T-helper 1 cell treated with Interleukin-12 subunit alpha and Interleukin-12 subunit beta and Interleukin-4 antibody, amounts not matched to agents 30 ng/mL and 1 ng/mL, for 36 hours (primary cell): ENCODE data around the gene PGLYRP2. TPM values are rescaled to one million over a fixed set of nuclear protein-coding genes. Genes with fewer than 3 reads are reported as not detected.
"Not testable (repeated sequence)": the region's sequence is repeated elsewhere in the genome, so short reads cannot be mapped to it uniquely, and the experiment has no call there.

Source experiments
- intact Hi-C: fragments of 100-400 bp; cut with micrococcal nuclease; formaldehyde crosslinking; loops from one replicate; pipeline ENCODE4 v1.15.1; 2024
- total RNA-seq: library from RNA; stranded (reverse); gene quantifications from 2 replicates; pipeline ENCODE4 v1.2.3, GENCODE V29; 2022

Gene PGLYRP2
- total RNA-seq, 1 donor from 2014 or later, result 0.25 TPM

DNA sequence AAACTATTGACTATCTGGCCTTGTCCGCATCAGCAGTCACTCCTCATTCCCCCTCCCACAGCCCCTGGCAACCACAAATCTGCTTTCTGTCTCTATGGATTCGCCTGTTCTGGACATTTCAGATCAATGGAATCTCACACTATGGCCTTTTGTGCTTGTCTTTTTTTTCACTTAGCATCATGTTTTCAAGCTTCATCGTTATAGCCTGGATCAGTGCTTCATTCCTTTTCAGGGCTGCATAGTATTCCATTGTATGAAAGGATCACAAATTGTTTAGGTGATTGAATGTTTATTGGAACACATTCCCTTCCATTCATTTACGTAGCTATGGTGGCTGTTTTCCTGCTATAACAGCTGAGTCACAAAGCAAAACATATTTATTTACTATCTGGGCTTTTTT is 7.7 kb upstream of the PGLYRP2 start:
- intact Hi-C loops, result no loop called here

GRCh38 chr19:15485768-15486167 is 6.5 kb upstream of the PGLYRP2 start:
- intact Hi-C loops, result not testable (repeated sequence)

DNA sequence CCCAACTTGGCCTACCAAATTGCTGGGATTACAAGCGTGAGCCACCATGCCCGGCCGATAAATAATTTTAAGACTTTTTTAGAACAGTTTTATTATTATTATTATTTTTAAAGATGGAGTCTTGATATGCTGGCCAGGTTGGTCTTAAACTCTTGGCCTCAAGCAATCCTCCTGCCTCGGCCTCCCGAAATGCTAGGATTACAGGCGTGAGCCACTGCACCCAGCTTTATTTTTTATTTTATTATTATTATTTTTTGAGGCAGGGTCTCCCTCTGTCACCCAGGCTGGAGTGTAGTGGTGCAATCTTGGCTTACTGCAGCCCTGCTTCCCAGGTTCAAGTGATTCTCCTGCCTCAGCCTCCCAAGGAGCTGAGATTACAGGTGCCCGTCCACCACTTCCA is 1.7 kb upstream of the PGLYRP2 start:
- intact Hi-C loops, result not testable (repeated sequence)

GRCh38 chr19:15476325-15476724 is 3.0 kb downstream of the PGLYRP2 start:
- intact Hi-C loops, result no loop called here

DNA sequence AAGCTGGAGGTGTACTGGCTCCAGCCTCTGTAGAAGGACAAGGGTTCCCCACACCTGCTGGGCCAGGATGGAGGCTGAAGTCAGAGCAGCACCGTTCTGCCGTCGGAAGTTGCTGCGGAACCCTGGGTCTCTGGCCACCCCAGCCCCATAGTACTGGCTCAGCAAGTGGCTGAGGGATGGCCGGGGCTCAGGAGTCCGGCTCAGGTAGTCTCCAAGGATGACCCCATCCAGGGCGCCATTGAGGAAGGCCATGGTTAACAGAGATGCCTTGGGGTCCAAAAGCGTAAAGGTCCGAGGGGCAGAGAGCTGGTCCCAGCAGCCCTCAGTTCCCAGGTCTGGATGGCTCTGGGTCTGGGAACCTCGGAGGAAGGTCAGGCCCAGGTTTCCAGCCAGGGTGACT is 3.7 kb downstream of the PGLYRP2 start:
- intact Hi-C loops, result no loop called here

DNA sequence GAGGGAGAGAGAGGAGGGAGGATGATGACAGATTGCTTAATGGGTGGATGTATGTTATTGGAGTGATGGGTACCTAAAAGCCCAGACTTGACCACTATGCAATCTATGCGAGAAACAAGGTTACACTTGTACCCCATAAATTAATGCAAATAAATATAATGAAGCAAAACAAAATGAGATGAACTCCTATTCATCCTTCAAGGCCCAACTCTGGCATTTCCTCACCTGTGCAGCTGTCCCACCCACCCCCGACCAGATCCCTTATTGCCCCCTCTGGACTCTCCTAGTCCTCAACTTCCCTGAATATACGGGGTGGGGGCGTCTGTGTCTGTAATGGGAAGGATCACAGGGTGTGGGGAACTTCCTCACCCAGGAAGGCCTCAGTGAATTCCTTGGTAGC is 4.1 kb downstream of the PGLYRP2 start:
- intact Hi-C loops, result no loop called here

- intact Hi-C loops, result not testable (repeated sequence)
Measured at GRCh38 chr19:15473821-15474220, 5.5 kb downstream of the PGLYRP2 start.

DNA sequence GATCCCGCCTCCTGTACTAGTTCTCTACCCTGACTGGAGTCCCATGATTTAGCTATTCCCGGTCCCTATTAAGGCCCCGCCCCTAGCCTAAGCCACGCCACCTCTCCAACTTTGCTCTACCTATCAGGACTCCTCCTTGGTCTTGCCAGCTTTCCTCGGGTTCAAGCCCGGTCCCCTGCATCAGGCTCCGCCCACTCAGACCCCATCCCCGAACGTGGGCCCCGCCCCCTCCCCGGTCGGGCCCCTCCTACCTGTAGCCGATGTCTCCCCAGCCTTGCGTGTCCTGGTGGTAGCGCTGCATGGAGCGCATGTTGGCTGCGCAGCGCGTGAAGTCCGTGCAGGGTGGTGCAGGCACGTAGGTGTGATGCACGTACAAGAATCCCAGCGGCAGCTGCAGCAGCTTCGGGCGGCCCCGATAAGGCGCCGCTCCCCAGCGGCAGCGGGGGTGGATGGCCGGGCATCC is 7.6 kb downstream of the PGLYRP2 start:
- intact Hi-C loops, result no loop called here

- intact Hi-C loops, result loop anchor here (10.0 kb wide), 2 partner anchors 605 to 645 kb away; partner anchors contain the start of genes RAB8A and TPM4
Measured at GRCh38 chr19:15469513-15470297, 9.6 kb downstream of the PGLYRP2 start.

DNA sequence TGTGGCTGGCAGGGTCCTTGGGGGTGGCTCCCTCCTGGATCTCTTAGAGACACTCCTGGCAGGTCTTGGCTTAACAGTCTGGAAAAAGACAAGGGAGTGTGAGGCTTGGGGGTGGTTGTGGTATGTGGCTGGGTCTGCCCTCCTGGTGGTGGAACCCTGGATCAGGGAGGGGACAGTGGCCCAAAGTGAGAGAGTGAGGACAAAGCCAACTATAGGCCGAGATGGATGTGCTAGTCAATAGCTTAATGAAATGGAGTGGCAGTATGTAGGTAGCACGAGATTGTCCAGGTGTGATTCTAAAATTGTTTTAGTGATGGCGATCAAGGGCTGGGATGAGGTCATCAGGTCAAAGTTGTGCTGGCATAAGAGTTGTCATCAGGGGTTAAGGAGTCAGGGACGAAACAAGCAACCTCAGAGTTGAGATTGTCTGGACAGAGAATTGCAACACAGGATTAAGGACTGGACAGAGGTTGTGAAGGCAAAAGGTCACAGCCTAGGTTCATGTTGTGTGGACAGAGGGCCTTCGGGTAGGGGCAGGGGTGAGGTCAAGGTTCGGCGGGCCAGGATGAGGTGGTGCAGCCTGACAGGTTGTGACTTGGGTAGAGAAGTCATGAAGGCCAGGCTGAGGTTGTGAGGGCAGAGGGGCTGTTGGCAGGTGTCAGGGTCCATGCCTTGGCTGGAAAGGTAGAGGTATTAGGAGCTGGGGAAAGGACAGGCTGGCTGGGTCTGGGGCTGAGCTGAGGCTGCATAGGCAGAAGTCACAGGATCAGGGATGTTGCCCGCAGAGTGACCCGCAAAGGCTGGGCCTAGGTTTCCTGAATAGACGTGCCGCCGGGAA is 10.4 kb downstream of the PGLYRP2 start:
- intact Hi-C loops, result loop anchor here (10.0 kb wide), 2 partner anchors 606 to 646 kb away; partner anchors contain the start of genes RAB8A and TPM4

DNA sequence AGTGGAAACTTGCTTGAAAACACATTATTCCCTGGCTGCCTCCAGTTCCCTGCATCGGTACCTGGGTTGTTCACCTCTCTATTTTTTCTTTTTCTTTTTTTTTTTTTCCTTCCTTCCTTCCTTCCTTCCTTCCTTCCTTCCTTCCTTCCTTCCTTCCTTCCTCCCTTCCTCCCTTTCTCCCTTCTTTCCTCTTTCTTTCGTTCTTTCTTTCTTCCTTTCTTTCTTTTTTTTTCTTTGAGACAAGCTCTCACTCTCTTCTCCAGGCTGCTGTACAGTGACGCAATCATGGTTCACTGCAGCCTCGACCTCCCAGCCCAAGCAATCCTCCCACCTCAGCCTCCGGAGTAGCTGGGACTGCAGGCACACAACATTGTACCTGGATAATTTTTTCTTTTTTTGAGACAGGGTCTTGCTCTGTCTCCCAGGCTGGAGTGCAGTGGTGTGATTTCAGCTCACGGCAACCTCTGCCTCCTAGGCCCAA is 11.5 kb downstream of the PGLYRP2 start:
- intact Hi-C loops, result loop anchor here (1.0 to 10.0 kb wide), 7 partner anchors 47 to 899 kb away; partner anchors contain the start of genes AKAP8, RAB8A and TPM4

DNA sequence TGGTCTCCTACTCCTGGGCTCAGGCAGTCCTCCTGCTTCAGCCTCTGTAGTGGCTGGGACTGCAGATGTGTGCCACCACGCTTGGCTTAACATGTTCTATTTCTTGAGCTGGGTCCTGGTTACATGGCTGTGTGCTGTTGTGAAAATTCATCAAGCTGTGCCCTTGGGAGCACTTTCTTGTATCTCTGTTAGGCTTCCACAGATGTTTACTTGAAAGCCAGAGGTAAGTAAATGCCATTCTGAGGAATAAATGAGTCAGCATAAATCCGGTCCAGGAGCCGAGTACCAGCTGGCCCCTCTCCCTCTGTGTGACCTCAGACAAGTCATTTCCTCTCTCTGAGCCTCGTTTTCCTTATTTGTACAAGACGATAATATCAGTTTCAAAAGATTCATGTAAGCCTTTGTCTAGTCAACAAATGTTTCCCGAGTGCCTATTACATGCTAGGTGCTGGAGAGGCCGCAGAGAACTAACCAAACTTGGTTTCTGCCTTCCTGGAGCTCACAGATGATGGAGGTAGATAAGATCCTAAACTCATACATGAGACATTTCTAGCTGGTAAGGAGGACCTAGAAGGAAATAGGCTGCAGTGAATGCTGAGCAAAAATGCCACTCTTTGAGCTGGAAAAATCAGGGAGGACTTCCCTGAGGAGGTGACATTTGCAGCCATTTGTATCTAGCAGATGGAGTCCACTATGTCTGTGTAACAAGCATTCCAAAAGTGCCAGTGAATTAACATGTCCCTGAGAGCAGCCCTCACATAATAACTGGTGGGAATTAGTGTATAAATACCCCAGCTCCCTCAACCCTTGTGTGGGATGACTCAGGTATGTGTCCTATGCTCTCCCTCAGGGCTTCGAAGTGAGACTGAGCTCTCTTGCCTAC is 12.2 kb downstream of the PGLYRP2 start:
- intact Hi-C loops, result loop anchor here (1.0 to 10.0 kb wide), 7 partner anchors 47 to 900 kb away; partner anchors contain the start of genes AKAP8, RAB8A and TPM4

GRCh38 chr19:15464394-15465385 is 14.6 kb downstream of the PGLYRP2 start, which contains the start of gene RASAL3:
Gene RASAL3, minus strand, starts transcription at chr19:15464544. Its CDS starts 186 bp downstream, at chr19:15464358.
- intact Hi-C loops, result loop anchor here (1.0 to 10.0 kb wide), 4 partner anchors 31 to 650 kb away; partner anchors contain the start of genes RAB8A and TPM4

GRCh38 chr19:15463861-15464371 is 15.4 kb downstream of the PGLYRP2 start:
- intact Hi-C loops, result loop anchor here (1.0 to 10.0 kb wide), 6 partner anchors 14 to 651 kb away; partner anchors contain the start of genes RAB8A and TPM4

- intact Hi-C loops, result loop anchor here (5.0 to 10.0 kb wide), 3 partner anchors 376 to 653 kb away; partner anchors contain the start of genes RAB8A and TPM4
Measured at GRCh38 chr19:15461694-15462093, 17.6 kb downstream of the PGLYRP2 start.

GRCh38 chr19:15457701-15458484 is 21.4 kb downstream of the PGLYRP2 start:
- intact Hi-C loops, result no loop called here

DNA sequence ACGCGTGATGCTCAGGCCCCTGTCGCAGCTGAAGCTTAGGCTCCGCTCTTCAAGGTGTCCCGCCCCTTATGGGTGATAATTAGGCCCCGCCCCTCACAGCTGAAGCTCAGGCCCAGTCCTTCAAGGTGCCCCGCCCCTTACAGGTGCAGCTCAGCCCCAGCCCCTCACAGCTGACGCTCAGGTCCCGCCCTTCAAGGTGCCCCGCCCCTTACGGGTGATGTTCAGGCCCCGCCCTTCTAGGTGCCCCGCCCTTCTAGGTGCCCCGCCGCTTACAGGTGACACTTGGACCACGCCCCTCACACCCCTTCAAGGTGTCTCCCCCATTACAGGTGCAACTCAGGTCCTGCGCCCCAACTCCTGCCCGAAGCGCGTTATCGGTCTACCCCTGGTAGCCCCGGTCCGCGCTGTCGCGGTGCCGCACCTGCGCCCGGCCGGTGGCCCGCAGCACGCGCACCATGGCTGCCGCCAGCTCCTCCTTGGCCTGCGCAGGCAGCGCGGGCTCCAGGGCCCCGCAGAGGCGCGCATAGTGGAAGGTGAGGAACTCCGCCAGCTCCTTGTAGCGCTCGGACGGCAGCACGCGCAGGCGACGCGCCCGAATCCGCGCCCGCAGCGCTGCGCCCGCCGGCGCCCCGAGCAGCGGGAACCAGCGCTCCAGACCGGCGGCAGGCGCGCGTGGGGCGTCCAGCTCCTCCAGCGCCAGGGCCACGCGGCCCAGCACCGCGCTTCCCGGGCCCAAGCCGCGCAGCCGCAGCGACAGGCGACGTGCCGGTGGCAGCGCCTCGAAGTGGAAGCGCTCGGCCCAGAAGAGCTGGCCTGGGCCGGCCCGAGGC is 22.2 kb downstream of the PGLYRP2 start:
- intact Hi-C loops, result no loop called here
